NCI-H460 (cell line): ENCODE measurements around the gene KCNK16. TPM values are rescaled to one million over a fixed set of nuclear protein-coding genes. Genes with fewer than 3 reads are reported as not detected.
"Not testable (repeated sequence)": the region's sequence is repeated elsewhere in the genome, so short reads cannot be mapped to it uniquely, and the experiment has no call there.

Source experiments
- DNase-seq: peaks from one replicate; pipeline ENCODE4 v3.0.0-alpha.2; 2016; ENCODE audit warnings: low read depth; ENCODE audit errors: extremely low read depth
- total RNA-seq: library from RNA; depleted of rRNA; stranded (reverse); fragments of >200 nt; shearing (Covaris generic); gene quantifications from 2 replicates; pipeline ENCODE4 v1.2.3, GENCODE V29; 2014

KCNK16 gene
- total RNA-seq, 1 experiment from 2014 or later, result not detected

DNA sequence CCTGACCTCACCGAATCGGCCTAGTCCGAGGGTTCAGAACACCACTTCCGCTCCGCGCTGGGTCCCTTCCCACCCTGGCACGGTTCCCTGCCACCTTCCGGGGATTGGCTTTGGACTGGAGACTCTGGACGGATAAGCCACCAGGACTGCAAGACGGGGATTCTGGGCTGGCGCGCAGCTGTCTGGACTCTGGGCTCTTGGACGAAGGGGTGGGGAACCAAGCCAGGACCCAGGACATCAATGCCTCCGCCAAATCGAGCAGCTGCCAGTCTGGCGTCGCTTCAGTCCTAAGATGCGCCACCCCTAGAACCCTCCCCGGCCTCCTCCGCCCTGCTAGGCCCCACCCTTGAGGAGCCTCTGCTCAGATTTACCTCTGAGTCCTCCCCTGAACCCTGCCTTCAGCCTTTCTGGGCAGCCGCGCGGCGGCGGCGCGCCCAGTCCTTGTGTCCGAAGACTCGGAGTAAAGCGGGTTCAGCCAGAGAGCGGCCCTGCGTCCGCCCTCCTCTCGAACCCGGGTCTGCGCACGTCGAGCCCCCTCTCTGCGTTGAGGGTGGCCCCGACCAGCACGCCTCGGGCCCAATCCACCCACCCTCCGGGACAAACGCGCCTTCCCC is 9.5 kb downstream of the KCNK16 start:
- DNase-seq, result no peak

DNA sequence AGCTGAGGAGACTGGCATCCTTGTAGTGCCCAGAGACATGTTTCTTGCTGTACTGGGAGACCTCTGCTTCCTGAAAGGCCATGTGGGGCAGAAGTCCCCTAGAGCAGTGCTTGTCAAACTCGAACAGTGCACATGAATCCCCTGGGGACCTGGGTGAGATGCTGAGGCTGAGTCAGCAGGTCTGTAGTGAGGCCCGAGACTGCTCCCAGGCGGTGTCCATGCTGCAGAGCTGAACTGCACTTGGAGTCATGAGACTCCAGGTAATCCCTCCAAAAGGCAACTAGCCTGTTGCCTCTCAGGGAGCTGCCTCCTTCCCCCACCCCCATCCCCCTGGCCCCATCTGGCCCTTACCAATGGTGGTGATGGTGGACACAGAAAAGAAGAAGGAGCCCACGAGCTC is 12.0 kb downstream of the KCNK16 start:
- DNase-seq, result no peak

DNA sequence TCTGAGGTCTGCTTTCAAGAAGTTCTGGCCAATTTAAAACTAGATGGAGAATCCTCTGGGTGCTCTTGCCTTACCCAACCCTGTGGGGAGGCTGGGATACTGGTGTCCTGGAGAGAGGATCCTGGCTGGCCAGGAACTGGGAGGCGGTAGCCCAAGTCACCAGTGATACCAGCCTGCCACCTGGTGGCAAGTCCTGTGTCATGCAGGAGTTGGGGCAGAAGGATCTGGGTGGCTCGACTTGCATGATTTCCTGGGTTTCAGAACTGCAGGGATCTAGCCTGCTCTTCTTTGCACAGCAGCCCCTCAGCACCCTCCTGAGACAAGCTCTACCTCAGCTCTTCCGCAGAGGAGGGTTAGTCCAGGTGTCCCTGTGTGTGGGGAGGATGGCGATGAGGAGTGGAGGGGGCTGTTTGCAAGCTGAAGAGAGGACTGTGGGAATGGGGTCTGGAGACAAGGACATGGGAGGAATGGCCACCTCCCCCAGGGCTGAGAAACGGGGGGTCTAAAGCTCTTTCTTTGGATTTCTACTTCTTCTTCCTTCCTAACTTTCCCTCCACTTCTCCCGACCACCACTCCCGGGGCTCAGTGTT is 12.5 kb downstream of the KCNK16 start:
- DNase-seq, result peak; percentile 44

DNA sequence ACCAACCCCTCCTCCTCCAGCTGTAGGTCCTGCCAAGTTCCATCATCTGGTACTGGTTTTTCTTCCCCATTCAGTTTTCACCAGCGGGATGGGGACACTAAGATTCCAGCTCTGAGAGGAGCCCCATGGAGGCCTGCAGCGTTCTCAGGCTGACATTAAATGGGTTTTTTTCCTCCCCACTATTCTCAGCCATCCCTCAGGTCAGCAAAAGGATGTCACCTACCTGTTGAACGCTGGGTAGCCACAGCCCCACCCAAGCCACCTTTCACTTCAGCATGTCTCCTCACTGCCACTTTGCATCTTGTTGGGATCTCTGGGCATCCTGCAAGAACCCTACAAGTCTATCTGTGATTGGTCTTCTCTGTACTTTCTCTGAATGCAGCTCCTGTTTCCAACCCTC is 15.0 kb downstream of the KCNK16 start:
- no peak for DNase-seq

DNA sequence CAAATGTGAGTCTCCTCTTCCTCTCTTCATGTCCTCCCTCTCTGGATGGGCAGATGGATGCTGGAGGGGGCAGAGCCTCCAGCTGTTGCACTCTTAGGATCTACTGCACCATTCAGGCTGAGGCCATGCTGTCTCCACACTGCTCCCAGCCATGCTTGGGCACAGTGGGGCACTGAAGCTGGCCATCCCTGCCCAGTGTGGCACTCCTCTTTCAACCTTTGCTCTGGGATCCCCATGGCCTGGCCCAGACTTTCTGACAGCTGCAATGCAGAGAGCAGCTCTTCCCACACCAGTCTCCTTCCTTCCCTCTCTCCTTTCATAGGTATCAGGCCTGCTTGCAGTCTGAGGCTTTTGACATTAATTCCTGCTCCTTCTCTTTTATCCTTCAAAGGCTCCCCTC is 17.6 kb downstream of the KCNK16 start:
- DNase-seq, result no peak

DNA sequence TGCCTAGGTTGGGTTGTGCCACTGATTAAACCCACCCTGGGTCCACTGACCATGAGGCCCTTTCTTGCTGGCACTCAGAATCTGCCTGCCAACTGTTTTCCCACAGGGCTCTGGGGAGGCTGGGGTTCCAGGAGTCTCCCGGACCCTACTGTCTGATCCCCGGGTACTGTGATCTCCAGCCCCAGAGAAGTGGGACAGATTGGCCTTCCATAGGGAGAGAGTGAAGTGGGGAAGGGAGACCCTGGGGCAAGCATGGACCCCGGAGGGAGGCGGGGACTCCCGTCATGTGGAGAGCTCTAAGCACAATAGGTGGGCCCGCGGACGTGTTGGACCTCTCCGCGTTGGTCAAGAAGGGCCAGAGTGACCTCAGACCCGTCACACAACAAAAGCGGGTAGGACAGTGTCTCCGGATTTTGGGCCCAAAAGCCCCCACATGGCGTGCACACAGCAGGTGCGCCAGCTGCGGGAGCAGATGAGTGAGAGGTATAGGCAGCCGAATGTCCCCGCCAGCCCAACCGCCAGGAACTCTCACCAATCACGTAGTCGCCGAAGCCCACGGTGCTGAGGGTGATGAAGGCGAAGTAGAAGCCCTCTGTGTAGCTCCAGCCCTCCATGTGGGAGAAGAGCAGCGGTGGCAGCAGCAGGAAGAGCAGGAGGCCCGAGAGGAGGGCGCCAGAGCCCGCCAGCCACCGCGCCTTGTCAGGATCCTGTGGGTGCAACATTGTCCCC is 18.9 kb downstream of the KCNK16 start:
- DNase-seq, result no peak

DNA sequence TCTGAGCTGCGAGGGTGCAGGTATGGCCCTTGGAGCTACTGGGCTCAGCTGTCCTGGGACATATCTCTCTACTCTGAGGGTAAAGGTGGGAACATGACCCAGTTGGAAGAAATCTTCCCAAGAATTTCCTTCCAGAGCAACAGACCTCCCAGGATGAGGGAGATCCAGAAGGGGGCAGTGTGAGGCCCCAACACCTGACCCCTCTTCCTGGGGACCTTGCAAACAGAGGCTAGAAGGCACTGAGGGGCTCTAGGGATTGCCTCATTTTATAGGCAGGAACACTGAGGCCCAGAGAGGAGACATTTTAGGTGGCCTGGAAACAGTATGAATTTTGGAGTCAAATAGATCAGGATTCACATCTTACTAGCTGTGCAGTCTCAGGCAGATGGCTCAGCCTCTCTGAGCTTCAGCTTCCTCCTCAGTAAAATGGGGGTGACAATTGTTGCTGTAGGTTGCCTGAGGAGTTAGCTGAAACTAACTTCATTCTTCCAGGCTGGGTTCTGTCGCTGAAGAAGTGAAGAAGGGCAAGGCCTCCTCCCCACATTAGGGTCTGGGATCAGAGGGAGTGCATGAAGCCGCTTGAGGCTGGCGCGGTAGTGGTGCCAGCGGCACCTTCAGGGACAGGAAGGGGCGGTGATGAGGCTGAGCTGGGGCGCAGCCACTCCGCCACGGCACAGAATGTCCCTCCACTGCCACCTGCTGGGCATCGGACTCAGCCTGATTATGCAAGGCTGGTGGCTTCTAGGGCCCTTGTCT is 19.7 kb downstream of the KCNK16 start:
- peak; percentile 68 for DNase-seq

DNA sequence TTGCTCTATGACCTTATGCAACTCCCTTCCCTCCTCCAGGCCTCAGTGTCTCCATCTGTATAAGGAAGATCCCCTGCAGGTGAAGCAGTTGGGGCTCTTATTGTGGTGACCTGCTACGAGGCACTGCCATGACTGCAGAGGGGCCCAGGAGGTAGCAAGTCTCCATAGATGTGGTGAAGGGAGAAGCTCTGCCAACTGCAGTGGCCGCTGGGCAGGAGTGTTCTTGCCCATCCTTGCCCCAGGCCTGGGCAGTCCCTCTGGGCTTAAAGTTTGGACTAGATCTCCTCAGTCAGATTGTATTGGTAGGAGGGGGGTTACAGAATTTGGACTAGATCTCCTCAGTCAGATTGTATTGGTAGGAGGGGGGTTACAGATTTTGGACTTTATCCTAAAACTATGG is 20.5 kb downstream of the KCNK16 start:
- no peak for DNase-seq

DNA sequence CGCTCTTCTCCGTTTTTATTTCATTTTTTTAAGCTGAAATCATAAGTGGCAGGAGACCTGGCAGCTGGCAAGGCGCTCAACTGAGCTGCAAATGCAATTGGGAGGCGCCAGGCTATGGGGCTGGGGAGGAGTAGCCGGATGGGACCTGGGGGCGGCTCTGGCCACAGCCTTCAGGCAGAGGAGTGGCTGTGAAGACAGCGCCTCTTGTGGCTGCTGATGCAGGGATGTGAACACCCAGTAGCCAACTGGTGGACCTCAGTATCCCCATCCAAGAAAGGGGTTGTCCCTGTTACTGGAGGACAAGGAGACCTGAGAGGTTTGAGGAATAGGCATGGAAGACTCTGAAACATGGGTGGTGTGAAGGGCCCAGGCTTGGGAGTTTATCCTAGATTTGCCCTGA is 20.9 kb downstream of the KCNK16 start:
- no peak for DNase-seq

DNA sequence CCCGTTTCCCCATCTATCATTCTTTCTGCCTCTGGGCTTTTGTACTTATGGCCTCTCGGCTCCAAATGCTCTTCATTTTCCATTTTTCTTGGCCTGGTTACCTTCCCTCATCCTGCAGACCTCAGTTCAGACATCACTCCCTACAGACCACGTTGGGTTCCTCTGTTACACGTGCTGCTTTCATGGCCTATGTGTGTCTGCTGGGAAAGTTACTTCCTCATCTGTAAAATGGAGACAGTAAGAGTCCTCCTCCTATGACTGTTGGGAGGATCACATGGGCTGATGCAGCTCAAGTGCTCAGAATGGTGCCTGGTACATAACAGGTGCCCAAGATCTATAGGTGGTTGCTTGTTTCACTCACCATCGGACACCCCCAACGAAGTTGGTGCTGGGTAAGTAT is 21.8 kb downstream of the KCNK16 start:
- DNase-seq, result no peak

DNA sequence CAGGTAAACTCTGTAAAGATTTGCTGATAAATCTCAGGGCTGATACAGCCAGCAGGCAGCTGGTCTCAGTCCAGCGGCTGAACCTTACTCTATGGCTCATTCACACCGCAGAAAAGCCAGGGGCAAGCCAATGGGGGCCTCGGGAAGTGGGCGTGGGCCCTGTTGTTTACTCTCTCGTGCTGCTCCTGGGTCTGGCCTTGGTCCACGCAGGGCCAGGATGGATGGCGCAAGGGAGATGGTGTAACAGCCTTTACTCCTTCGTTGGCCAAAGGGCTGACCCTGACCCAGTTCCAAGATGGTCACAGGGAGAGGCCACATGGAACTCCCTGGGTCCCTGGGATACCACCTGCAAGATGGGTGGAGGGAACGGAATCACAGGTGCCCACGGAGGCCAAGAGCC is 24.4 kb downstream of the KCNK16 start:
- no peak for DNase-seq

DNA sequence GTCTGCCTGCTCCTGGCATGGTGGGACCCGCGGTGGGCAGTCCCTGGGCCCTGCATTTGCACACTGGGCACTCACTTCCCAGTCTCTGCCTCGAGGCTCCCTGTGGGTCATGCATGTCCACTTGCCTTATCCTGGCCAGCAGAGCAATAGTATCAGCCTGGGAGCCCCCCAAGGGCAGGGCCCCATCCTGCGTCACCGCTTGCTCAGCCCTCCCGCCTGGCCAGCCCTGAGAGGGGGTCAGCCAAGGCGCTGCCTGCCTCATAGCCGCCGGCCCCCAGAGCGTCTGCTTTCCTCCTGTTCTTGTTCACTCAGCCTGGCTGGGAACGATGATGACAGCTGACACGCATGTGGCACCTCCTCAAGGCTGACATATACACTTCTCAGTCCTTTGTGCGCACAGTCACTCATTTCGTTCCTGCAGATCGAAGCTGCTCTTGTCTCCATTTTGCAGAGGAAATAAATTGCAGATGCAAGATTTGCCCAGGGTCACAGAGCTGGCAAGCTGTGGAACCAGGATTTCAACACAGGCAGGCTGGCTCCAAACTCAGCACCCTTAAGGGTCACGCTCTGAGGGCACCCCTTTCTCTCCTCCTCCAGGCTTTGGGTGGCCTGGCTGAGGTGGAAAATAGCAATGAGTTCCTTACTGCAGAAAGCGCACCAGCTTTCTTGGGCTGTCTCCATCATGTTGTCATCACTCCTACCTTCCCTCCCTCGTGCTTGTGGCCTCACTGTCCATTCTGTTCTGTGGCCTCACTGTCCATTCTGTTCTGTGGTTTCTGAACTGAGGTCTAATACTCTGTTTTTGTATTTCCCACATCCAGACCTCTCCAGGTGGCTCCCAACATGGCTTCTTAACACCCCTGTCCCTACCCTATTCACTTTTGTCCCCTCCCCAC is 25.5 kb downstream of the KCNK16 start:
- DNase-seq, result no peak

DNA sequence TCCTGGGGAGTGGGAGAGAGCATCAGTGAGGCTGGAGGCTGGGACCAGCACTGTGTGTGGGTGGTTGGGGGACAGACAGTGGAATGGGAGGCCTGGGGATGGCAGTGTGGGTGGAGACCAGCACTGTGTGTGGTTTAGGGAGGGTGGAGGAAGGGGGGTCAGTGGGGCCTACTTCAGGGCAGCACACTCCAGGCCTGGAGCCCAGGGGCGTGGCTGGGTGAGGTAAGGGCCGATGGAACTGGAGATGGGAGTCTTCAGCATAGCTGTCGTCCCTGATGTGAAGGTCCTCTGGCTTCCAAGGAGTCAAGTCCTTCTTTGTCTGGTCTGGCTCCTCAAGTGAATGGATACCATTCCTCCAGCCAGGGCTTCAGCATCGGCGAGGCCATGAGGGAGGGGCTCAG is 26.9 kb downstream of the KCNK16 start:
- DNase-seq, result no peak

DNA sequence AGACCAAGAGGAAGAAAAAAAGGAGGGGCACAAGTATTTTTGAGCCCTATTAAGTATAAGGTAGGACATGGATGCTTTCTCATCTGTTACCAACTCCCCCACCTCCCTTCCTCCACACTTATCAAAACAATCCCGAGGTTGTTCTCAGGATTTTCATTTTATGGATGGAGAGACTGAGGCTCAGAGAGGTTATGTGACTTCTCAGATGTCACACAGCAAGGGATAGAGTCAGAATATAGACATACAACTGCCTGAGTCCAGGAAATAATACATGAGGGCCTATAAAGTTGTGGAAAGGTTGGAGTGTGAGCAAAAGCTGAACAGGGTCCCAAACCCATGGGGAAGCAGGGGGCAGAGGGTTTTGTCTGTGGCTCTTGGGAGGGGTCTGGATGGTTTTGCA is 27.6 kb downstream of the KCNK16 start:
- DNase-seq, result no peak

DNA sequence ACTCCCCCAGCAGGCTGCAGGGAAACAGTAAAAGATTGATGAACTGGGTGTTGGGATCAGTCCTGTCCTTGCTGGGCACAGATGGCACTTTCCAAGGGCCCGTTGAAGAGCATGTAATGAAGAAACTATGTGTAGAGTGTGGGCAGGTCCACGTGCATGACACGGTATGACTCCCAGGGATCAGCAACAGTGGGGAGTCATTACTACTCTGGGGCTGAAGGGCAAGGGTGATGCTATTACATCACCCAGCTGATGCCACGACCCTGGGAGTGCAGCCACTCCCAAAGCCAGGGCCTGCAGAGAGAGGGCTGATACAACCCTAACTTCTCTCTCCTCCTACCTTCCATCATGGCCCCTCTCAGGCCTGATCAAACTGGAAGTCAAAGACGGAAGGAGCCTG is 28.4 kb downstream of the KCNK16 start:
- no peak for DNase-seq

DNA sequence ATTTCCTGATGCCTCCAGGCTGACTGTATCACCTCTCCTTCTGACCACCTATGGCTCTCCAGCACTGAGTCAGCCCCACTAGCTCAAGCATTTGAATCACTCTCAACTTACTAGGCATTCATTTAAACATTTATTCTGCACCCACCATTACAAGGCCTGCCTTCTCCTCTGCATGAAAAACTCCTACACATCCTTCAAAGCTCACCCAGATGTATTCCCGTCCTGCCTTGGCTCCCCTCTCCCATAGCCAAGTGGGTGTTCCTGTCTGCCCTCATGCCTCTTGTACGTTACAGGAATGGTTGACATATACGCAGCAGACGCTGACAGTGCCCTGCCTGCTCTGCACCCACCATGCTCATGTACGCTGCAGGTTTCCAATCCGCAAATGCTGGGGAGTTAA is 29.9 kb downstream of the KCNK16 start:
- no peak for DNase-seq

DNA sequence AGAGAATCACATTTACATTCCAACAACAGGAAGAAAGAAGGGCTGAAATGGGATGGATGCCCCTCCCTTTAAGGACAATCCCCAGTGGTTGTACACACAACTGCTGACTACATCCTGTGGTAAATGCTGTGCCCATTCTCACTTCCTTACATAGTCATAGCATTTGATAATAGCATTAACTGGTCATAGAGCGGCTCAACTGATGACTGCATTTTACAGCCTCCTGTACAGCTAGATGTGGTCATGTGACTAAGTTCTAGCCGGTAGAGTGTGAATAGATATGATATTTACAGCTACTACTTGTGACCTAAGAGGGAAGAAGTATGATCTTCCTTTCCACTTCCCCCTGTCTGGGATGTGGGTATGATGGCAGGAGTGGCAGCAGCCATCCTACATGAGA is 33.0 kb downstream of the KCNK16 start:
- no peak for DNase-seq

DNA sequence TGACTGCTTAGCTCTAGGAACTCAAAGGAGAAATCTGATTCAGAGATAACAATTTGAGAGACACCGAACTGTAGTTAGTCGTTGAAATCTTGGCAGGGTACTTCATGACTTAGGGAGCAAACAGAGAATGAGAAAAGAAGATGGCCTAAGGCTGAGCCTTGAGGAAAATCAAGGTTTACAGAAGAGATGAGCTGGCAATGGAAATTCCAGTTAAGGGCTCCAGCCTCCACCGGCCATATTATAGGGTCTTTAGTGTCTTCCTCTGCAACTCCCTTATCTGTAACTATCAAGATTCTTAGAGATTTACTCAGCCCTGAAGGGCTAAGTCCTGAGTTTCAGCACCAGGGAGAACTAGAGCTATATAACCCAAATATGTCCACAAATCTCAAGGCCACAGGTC is 34.9 kb downstream of the KCNK16 start:
- DNase-seq, result no peak

DNA sequence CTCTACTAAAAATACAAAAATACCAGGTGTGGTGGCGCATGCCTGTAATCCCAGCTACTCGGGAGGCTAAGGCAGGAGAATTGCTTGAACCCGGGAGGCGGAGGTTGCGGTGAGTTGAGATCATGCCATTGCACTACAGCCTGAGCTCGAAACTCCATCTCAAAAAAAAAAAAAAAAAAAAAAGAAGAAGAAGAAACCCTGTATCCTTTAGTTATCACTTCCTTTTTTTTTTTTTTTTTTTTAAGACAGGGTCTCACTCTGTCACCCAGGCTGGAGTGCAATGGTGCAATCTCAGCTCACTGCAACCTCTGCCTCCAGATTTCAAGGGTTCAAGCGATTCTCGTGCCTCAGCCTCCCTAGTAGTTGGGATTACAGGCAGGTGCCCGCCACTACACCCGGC is 35.9 kb downstream of the KCNK16 start:
- DNase-seq, result not testable (repeated sequence)

DNA sequence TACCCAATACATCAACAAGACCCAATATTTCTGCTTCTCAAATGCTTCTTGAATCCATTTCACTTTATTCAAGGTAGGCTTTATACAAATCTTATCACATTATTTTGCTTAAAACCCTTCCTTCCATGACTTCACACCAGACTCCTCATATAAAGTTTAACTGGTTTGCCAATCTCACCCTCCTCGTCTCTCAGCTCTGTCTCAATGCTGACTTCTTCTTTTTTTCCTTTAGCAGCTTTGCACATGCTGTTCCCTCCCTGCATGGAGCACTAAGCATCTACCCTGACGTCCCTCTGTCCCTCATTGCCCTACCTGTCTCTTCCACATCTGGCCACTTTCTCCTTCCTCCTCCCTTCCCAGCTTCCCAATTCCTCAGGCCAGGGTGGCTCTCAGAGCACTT is 39.7 kb downstream of the KCNK16 start:
- no peak for DNase-seq
